IPS DF 19.7 (cell line): Measurements from ENCODE around the gene BSPH1.
"Not testable (repeated sequence)": the region's sequence is repeated elsewhere in the genome, so short reads cannot be mapped to it uniquely, and the experiment has no call there.

ENCODE experiments used
- DNase-seq: peaks from one replicate; pipeline ENCODE4 v3.0.0-alpha.2; 2013; ENCODE audit warnings: low read depth, low spot score

The BSPH1 gene

GRCh38 chr19:47920107-47920506 is 71.9 kb downstream of the BSPH1 start:
- not testable (repeated sequence) for DNase-seq
